HEK293 (cell line): ENCODE data around the gene SLC26A4.

Experiments used
- CTCF ChIA-PET: fragments of 350-600 bp; formaldehyde crosslinking; extraction: SDS; loops from one replicate; lab custom pipeline; 2021; ENCODE audit warnings: antibody characterized with exemption; lab: Yijun Ruan, JAX
- POLR2A ChIA-PET: fragments of 300-600 bp; formaldehyde crosslinking; extraction: SDS; loops from one replicate; lab custom pipeline; 2020; ENCODE audit warnings: antibody characterized with exemption, inconsistent platforms; lab: Yijun Ruan, JAX
- H3K27ac ChIP-seq: fragments of 200-500 bp; sonication (Bioruptor generic); 2 replicates; pipeline ENCODE4 v1.5.1; 2014; ENCODE audit warnings: low read depth, low read length, control low read depth, inconsistent platforms; ENCODE audit errors: extremely low read depth
- H3K36me3 ChIP-seq, 2 experiments: fragments of 200-500 bp in 1 of 2; sonication (Bioruptor generic) in 1 of 2; 1 replicate in 1 of 2; 2 replicates in 1 of 2; pipeline ENCODE4 v1.5.1; 2014 to 2017; ENCODE audit warnings: inconsistent platforms in 2 of 2, low read length in 2 of 2; ENCODE audit not compliant: control insufficient read depth in 2 of 2, insufficient read depth in 1 of 2
- H3K4me1 ChIP-seq: fragments of 200-500 bp; sonication (Bioruptor generic); 2 replicates; pipeline ENCODE4 v1.5.1; 2014; ENCODE audit warnings: mild to moderate bottlenecking, low read length, inconsistent platforms; ENCODE audit not compliant: control insufficient read depth, insufficient read depth
- H3K4me3 ChIP-seq: 2 replicates; pipeline ENCODE4 v1.5.1; 2011; ENCODE audit warnings: low read depth, mild to moderate bottlenecking, control low read depth, low read length, moderate library complexity
- H3K9me3 ChIP-seq: fragments of 200-500 bp; sonication (Bioruptor generic); 2 replicates; pipeline ENCODE4 v1.5.1; 2014; ENCODE audit warnings: low read depth, low read length, inconsistent platforms; ENCODE audit not compliant: control insufficient read depth, insufficient read depth
- ATF2 ChIP-seq: fragments of 450-650 bp; formaldehyde crosslinking; IDR thresholded peaks from 2 replicates; pipeline ENCODE4 v1.5.1; 2016; ENCODE audit warnings: missing biosample characterization, missing genetic modification characterization, low read depth
- ELK4 ChIP-seq: IDR thresholded peaks from 2 replicates; pipeline ENCODE4 v1.6.1; 2011; ENCODE audit warnings: mild to moderate bottlenecking, low read depth, low read length, borderline replicate concordance
- GLI4 ChIP-seq: fragments of 450-650 bp; formaldehyde crosslinking; IDR thresholded peaks from 2 replicates; pipeline ENCODE4 v1.5.1; 2016; ENCODE audit warnings: missing biosample characterization, missing genetic modification characterization
- KLF17 ChIP-seq: fragments of 450-650 bp; formaldehyde crosslinking; IDR thresholded peaks from 2 replicates; pipeline ENCODE4 v1.5.1; 2016; ENCODE audit warnings: missing biosample characterization, missing genetic modification characterization
- KLF8 ChIP-seq: fragments of 450-650 bp; formaldehyde crosslinking; IDR thresholded peaks from 2 replicates; pipeline ENCODE4 v1.5.1; 2016; ENCODE audit warnings: missing biosample characterization, missing genetic modification characterization
- PRDM1 ChIP-seq: fragments of 450-650 bp; formaldehyde crosslinking; IDR thresholded peaks from 2 replicates; pipeline ENCODE4; 2016; ENCODE audit warnings: missing biosample characterization, missing genetic modification characterization
- YY1 ChIP-seq: fragments of 450-650 bp; formaldehyde crosslinking; IDR thresholded peaks from 2 replicates; pipeline ENCODE4 v1.5.1; 2018; ENCODE audit warnings: missing biosample characterization, missing genetic modification characterization
- ZBTB48 ChIP-seq: fragments of 450-650 bp; formaldehyde crosslinking; IDR thresholded peaks from 2 replicates; pipeline ENCODE4 v1.5.1; 2016; ENCODE audit warnings: missing biosample characterization, missing genetic modification characterization
- ZBTB6 ChIP-seq: fragments of 450-650 bp; formaldehyde crosslinking; IDR thresholded peaks from 2 replicates; pipeline ENCODE4 v1.5.1; 2017; ENCODE audit warnings: missing biosample characterization, missing genetic modification characterization
- ZBTB8A ChIP-seq: fragments of 450-650 bp; formaldehyde crosslinking; IDR thresholded peaks from 2 replicates; pipeline ENCODE4 v1.5.1; 2016; ENCODE audit warnings: missing biosample characterization, missing genetic modification characterization
- ZNF157 ChIP-seq: fragments of 450-650 bp; formaldehyde crosslinking; IDR thresholded peaks from 2 replicates; pipeline ENCODE4 v1.5.1; 2016; ENCODE audit warnings: missing biosample characterization, missing genetic modification characterization
- ZNF184 ChIP-seq: fragments of 450-650 bp; IDR thresholded peaks from 2 replicates; pipeline ENCODE4 v1.5.1; 2018; ENCODE audit warnings: missing biosample characterization, mild to moderate bottlenecking, missing genetic modification characterization
- ZNF335 ChIP-seq: fragments of 450-650 bp; formaldehyde crosslinking; conservative IDR thresholded peaks from 2 replicates; pipeline ENCODE4 v1.5.1; 2016; ENCODE audit warnings: missing biosample characterization, missing genetic modification characterization
- ZNF366 ChIP-seq: fragments of 450-650 bp; formaldehyde crosslinking; conservative IDR thresholded peaks from 2 replicates; pipeline ENCODE4 v1.5.1; 2016; ENCODE audit warnings: missing biosample characterization, missing genetic modification characterization
- ZNF473 ChIP-seq: fragments of 450-650 bp; formaldehyde crosslinking; IDR thresholded peaks from 2 replicates; pipeline ENCODE4 v1.5.1; 2017; ENCODE audit warnings: missing biosample characterization, missing genetic modification characterization
- ZNF549 ChIP-seq: fragments of 450-650 bp; IDR thresholded peaks from 2 replicates; pipeline ENCODE4 v1.5.1; 2018; ENCODE audit warnings: missing biosample characterization, missing genetic modification characterization, mild to moderate bottlenecking, inconsistent platforms, moderate library complexity
- ZNF596 ChIP-seq: fragments of 450-650 bp; IDR thresholded peaks from 2 replicates; pipeline ENCODE4 v1.5.0; 2018; ENCODE audit warnings: missing biosample characterization, mild to moderate bottlenecking, missing genetic modification characterization, moderate library complexity
- ZNF610 ChIP-seq: fragments of 450-650 bp; formaldehyde crosslinking; IDR thresholded peaks from 2 replicates; pipeline ENCODE4 v1.5.1; 2016; ENCODE audit warnings: missing biosample characterization, missing genetic modification characterization, borderline replicate concordance
- ZNF623 ChIP-seq: fragments of 450-650 bp; formaldehyde crosslinking; IDR thresholded peaks from 2 replicates; pipeline ENCODE4 v1.5.1; 2016; ENCODE audit warnings: missing biosample characterization, missing genetic modification characterization
- ZNF626 ChIP-seq: fragments of 450-650 bp; sonication (Bioruptor Pico); formaldehyde crosslinking; IDR thresholded peaks from 2 replicates; pipeline ENCODE4 v1.5.1; 2018; ENCODE audit warnings: missing biosample characterization, missing genetic modification characterization, inconsistent platforms
- ZNF692 ChIP-seq: fragments of 450-650 bp; formaldehyde crosslinking; IDR thresholded peaks from 2 replicates; pipeline ENCODE4 v1.5.1; 2016; ENCODE audit warnings: missing biosample characterization, missing genetic modification characterization
- ZNF747 ChIP-seq: fragments of 450-650 bp; formaldehyde crosslinking; IDR thresholded peaks from 2 replicates; pipeline ENCODE4 v1.5.1; 2016; ENCODE audit warnings: missing biosample characterization, missing genetic modification characterization
- ZNF76 ChIP-seq: fragments of 450-650 bp; formaldehyde crosslinking; IDR thresholded peaks from 2 replicates; pipeline ENCODE4; 2016; ENCODE audit warnings: low read depth, missing biosample characterization, missing genetic modification characterization, borderline replicate concordance
- ZNF785 ChIP-seq: fragments of 450-650 bp; formaldehyde crosslinking; IDR thresholded peaks from 2 replicates; pipeline ENCODE4 v1.5.1; 2016; ENCODE audit warnings: missing biosample characterization, missing genetic modification characterization
- ZNF843 ChIP-seq: fragments of 450-650 bp; formaldehyde crosslinking; IDR thresholded peaks from 2 replicates; pipeline ENCODE4 v1.5.1; 2016; ENCODE audit warnings: missing biosample characterization, missing genetic modification characterization
- ZSCAN4 ChIP-seq: fragments of 450-650 bp; formaldehyde crosslinking; IDR thresholded peaks from 2 replicates; pipeline ENCODE4 v1.5.1; 2017; ENCODE audit warnings: missing biosample characterization, missing genetic modification characterization

SLC26A4 gene

GRCh38 chr7:107742678-107743566 is 82.3 kb downstream of the SLC26A4 start (continued):
- TF ChIP-seq ATF2 (tag by site-specific recombination) (0 out of 2 replicates have a peak, but pooled peaks have one; percentile 54), ZBTB48 (tag by site-specific recombination) (peak; percentile 15; the same call in 1 of the 2 replicates)

GRCh38 chr7:107743567-107744344 is 83.1 kb downstream of the SLC26A4 start, which contains the start of gene CBLL1:
Gene CBLL1 (plus strand): TSS chr7:107744142. CDS start chr7:107744164, 22 bp downstream.
- Histone ChIP-seq H3K9me3 (no peaks in the 10 kb centered on the region), H3K36me3 (peaks cover under 1 to 1% of the 10 kb centered on the region in 2 experiments; a peak in 2 of 3 replicates), H3K4me1 (peaks cover 2% of the 10 kb centered on the region; the same call in 1 of the 2 replicates), H3K27ac (peak within 1 kb of the TSS; percentile 82), H3K4me3 (peak within 1 kb of the TSS; percentile 73)
- CTCF ChIA-PET = interaction anchor here (0.6 to 8.8 kb wide), 20 partner anchors 11 to 1567 kb away, joined by 3 to 106 read pairs (median 4); partner anchors contain the start of gene HBP1
- POLR2A ChIA-PET = interaction anchor here (0.6 to 2.0 kb wide), 11 partner anchors 11 to 935 kb away, joined by 3 to 13 read pairs (median 4); partner anchors contain the start of genes COG5, DLD, DUS4L and HBP1
- TF ChIP-seq ELK4 (peak; percentile 58; the same call in 1 of the 2 replicates), ZNF843 (tag by site-specific recombination) (peak; percentile 42; the same call in 1 of the 2 replicates), ZNF549 (peak; percentile 94), ZBTB8A (tag by site-specific recombination) (peak; percentile 89), ZNF692 (peak; percentile 67), ZNF76 (tag by site-specific recombination) (peak; percentile 91), ZBTB6 (peak; percentile 3; the same call in 1 of the 2 replicates), ZNF596 (tag by site-specific recombination) (no peak), ZNF623 (no peak), KLF17 (peak; percentile 65; the same call in 1 of the 2 replicates), ZNF626 (tag by site-specific recombination) (no peak), ZNF473 (tag by site-specific recombination) (no peak), YY1 (tag by site-specific recombination) (0 out of 2 replicates have a peak, but pooled peaks have one; percentile 35), GLI4 (no peak), ZNF610 (tag by site-specific recombination) (no peak), ZNF747 (no peak), ZNF785 (tag by site-specific recombination) (peak; percentile 87; the same call in 1 of the 2 replicates), ZNF184 (peak; percentile 64; the same call in 1 of the 2 replicates), PRDM1 (tag by site-specific recombination) (0 out of 2 replicates have a peak, but pooled peaks have one; percentile 54), ZSCAN4 (no peak), ZNF366 (tag by site-specific recombination) (peak; percentile 69; the same call in 1 of the 2 replicates), KLF8 (tag by site-specific recombination) (peak; percentile 79), ZNF157 (tag by site-specific recombination) (no peak), ZNF335 (peak; percentile 100)
